ENCODE measurements around the gene BEGAIN.
"Not testable (repeated sequence)": the region's sequence is repeated elsewhere in the genome, so short reads cannot be mapped to it uniquely, and the experiment has no call there.

BEGAIN gene

DNA sequence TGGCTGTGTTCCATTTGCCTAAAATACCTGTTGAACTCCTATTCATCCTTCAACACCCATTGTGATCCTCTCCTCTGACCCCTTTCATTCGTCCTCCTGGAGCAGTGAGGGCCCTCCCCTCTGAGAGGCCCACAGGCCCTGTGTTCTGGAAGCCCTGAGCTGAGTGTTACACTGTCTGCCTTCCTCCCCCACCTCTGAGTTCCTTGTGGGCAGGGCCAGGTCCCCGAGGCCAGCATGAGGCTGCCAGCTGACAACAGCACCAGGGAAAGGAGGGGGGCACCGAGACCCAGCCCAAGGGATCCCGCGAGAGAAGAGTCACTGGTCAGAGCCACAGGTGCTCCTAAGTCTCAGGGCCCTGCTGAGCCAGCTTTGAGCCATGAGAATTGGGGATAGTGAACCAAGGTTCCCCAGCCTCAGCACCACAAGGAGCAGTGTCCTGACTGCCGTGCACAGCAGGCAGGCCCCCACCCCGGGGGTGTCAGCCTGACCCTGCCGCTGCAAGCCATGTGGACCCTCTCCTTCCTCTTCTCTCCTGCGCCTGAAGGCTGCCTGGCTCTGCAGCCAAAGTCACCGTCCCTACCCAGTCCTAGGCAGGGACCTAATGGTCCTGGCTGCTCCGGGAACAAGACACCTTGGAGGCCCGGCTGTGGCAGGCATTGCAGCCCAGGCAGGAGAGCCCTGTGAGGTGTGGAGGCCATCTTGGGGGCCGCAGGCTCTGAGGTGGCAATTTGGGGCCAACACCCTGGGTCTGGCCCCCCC, 52.5 kb downstream of the BEGAIN start:
- DNase-seq, result no peak

DNA sequence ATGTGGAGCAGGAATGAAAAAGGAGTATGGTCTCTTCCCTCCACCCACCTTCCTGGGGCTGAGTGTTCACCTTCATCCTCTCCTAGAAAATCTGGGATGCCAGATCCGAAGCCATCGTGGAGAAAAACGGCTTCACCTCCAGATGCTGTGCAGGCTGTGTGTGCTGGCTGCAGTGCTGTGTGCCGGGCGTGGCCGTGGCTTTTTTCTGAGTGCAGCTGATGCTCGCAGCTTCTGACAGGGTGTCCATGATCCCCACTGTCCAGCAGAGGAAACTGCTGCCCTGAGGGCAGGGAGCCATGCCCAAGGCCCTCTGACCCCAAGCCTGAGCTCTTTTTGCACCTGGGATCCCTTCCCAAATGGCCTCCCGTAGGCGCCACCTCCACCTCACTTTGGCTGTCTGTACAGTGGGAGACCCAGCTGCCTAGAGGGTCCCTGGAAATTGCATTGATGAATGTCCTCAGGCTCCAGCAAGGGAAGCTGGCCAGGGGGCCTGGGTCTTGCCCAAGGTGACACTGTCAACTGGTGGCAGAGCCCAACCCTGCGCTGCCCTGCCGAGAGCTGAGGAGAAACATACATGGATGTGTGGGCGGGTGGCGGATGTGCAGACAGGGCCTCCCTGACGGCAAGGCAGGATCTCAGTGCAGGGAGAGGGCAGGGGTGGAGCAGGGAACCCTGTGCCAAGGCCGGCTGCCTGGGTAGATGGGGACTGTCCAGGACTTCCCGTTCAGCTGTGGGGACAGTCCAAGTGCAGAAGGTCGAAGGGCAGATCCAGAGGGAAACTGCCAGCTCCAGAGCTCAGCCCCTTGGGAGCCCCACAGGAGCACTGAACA, 53.3 kb downstream of the BEGAIN start:
- no peak for DNase-seq

DNA sequence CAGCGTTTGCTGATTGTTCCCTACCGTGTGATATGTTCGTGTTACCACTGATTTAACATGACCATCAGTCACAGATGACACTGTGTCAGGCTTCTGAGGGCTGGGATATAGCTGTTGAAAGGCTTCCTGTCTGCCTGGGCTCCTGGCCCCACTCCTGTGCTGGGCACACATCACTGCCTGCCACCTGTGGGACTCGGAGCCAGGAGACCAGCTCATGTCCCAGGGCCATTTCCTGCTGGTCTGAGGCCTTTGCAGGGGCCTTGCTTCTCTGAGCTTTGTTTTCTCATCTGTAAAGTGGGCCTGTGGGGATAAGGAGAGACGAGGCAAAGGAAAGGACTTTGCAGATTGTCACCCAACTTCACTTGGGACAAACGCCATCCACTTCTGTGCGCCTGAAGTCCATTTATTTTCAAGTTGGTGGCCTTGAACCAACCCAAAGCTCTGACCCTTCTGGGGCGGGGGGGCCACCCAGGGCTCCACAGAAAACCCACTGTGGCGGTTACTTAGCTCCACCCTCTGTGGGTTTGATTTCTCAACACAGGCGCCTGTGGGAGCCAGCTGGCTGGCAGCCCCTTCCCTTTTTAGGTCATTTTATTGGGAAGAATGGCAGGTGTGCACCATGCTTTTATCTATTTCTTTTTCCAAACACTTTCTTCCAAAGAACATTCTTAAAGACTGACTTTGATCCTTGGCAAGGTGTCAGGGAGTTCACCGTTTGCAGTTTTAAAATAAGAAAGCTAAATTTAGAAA, 54.1 kb downstream of the BEGAIN start:
- DNase-seq, result no peak

GRCh38 chr14:100532154-100532861, 54.9 kb downstream of the BEGAIN start:
- DNase-seq, result no peak

DNA sequence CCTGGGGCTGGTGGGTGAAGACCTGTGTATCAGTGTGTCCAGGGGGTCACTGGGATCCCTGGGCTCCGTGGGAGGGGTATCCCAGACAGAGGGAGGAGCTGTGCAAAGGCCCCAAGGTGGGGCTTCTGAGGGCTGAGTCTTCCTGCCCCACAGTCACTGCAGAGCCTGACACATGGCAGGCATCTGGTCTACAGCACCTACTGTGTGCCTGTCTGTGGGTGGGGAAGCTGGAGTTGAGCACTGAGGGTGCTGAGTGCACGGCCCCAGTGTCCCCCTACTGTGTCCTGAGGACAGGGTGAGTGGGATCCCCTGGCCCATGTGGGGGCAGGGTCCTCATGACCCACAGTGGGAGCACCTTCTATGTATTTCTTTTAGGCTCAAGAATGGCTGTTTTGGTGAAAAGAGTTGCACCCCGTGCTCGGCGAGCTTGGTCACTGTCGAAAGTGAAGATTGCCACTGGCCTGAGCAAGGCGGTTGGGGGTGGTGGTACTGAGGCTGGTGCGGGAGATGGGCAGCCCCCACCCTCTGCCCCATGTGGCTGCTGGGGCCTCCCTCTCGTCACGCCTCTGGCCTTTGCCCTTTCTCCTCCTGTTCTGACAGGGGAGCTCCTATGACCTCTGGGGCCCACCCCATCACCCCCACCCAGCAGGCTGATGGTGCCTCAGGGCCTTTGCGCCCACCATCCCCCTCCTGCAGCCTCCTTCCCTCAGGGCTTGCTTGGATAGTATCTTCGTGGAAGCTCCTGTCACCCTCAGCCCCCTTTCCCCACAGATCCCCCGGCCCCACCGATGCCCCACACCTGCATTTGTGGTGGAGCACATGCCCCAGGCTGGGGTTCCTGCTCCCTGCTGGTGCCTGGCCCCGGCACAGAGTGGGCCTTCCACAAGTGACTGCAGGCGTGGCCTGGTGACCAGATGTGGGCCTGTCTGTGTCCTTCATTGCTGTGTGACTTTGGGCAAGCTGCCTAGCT, 55.8 kb downstream of the BEGAIN start:
- no peak for DNase-seq

GRCh38 chr14:100530270-100531072, 56.7 kb downstream of the BEGAIN start:
- DNase-seq, result no peak

DNA sequence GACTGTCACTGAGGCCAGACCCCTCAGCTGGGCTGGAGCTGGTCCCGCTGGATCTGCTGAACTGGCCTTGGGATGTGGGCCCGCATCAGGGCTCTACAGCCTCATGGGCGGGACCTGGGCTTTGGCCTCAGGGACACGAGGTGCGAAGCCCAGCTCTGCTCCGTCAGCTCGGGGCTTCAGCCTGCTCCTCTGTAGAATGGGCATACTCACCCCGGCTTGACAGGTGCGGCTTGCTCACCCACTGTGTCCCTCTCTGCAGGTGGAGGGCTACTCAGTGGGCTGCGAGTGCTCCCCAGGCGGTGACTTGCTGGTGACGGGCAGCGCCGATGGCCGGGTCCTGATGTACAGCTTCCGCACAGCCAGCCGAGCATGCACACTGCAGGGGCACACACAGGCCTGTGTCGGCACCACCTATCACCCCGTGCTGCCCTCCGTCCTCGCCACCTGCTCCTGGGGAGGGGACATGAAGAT, 57.6 kb downstream of the BEGAIN start:
- DNase-seq, result no peak

GRCh38 chr14:100528962-100529560, 58.2 kb downstream of the BEGAIN start:
- no peak for DNase-seq

- DNase-seq, result no peak
These were observed 60.6 kb downstream of the BEGAIN start for GRCh38 chr14:100526632-100527031.

DNA sequence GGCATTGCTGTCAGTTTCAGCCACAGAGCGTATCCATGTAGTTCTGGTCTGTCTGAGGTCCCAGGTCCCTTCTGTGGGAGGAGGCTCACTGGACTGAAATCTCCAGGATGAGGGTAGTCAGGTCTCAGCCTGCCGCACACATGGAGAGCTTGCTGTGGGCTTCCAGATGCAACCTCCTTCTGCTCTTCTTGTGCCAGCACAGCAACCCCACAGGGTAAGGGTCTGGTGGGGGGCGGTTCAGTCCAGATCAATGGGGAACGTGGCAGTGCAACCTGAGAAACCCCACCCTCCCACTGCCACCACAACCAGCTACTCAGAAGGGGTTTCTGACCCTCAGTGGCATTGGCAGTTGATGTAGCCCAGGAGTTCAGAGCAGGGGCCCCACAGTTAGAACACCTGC, 61.2 kb downstream of the BEGAIN start:
- DNase-seq, result no peak

- DNase-seq, result no peak
These were observed 61.6 kb downstream of the BEGAIN start for GRCh38 chr14:100525615-100526014.

DNA sequence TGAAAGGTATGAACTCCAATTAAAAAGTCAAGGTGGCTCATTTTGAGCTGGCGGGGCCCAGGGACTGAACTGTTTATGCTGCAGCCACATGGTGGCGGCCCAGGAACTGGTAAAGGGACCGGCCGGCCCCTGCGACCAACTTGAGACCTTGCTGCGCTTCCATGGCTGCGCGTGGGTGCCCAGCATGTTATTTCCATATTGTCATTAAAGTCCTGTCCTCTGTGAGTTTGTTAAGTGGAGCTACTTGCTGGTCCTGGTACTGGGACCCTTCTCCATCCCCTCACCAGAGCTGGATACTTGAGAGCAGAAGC, 62.3 kb downstream of the BEGAIN start:
- DNase-seq, result peak in 1 of 2 donors; percentile 30

GRCh38 chr14:100524233-100524932, 62.8 kb downstream of the BEGAIN start:
- DNase-seq, result no peak

- no peak for DNase-seq
These were observed 63.4 kb downstream of the BEGAIN start for GRCh38 chr14:100523843-100524169.

DNA sequence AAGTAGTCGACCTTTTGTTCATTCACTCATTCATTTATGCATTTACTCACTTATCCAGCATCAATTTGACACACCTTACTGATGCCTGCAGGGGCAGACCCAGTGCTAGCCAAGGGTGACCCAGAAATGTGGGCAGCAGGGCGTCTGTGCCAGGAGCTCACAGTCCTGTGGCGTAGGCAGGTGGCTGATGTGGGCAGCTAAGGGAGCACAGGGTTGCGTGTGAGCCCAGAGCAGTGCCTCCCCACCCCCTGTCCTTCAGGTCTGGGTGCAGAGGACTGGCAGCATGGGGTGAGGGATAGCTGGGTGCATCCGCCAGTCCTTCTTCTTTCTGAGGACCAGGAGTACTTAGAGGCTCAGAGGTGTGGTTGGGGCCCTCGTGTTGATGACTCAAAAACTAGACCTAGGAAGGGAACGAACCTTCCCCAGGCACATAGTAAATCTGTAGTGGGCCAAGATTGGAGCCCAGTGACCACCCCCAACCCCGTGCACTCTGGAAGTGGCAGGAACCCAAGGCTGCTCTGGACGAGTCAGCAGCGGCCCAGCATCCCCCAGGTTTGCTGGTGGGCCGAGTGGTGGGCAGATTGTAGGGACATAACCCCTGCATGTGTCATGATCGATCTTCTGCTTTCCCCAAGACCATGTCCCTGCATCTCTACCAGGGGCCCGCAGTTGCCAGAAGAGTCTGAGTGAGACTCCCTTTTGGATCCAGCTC, 63.9 kb downstream of the BEGAIN start:
- no peak for DNase-seq

DNA sequence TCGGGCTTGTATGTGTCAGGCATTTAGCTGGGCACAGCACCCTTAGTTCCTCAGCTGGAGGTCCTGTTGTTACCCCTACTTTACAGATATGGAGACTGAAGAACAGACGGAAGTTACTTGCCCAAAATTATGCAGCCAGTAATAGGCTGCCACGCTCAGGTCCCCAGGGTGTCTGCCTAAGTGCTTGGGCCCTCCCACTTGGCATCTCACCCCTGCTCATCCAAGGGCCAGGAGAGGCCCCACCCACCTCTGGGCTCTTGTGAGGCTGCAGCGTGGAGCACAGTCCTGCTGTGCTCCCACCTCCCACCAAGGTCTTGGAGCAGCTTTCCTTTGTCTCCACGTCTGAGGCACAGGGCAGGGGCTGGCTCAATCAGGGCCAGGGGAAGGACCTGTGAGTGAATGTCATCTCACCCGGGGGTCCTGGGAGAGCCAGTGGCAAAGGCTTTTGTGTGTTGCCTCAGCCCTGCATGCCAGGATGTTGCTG, 64.6 kb downstream of the BEGAIN start:
- no peak for DNase-seq

DNA sequence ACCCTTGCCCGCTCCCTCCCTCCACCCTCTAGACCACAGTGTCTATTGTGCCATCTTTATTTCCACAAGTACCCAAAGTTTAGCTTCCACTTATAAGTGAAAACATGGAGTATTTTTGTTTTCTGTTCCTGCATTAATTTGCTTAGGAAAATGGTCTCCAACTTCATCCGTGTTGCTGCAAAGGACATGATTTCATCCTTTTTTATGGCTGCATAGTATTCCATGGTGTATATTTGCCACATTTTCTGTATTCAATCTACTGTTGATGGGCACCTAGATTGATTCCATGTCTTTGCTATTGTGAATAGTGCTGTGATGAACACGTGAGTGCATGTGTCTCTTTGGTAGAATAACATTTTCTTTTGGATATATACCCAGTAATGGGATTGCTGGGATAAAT, 81.2 kb downstream of the BEGAIN start:
- not testable (repeated sequence) for DNase-seq

DNA sequence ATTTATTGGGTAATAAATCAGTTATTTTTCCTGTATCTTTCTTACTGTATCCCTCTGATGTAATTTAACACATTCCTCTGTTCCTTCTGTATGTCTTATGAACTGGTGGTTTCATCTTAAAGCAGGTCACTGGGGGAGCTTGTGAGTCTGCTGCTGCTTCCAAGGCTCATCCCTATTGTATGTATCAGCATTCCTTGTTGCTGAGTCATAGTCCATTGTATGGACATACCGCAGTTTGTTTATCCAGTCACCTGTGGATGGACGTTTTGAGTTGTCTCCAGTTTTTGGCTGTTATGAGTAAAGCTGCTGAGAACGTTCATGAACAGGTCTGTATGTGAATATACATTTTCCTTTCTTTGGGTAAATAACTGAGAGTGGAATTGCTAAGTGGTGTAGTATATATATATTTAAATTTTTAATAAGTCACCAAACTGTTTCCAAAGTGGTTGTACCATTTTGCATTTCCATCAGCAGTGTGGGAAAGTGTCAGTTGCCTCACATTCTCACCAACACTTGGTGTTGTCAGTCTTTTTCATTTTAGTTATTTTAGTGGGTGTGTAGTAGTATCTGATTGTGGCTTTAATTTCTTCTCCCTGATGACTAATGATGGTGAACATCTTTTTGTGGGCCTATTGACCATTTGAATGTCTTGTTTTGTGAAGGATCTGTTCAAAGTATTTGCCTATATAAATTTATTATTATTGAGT, 82.7 kb downstream of the BEGAIN start:
- DNase-seq, result no peak
